ENCODE data around the gene PLBD2.

Gene PLBD2

DNA sequence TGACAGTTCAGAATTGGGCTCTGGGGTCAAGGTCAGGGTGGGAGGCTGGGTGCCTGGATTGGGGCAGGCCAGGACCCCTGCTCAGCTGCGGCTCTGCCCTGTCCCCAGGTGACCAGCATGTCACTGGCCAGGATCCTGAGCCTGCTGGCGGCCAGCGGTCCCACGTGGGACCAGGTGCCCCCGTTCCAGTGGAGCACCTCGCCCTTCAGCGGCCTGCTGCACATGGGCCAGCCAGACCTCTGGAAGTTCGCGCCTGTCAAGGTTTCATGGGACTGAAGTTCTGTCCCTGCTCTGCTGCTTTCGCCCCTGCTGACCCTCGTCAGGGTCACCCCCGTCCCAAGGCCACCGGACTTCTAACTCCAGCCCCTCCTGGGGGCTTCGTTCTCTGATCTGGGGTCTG, 30.0 kb downstream of the PLBD2 start:
- Histone ChIP-seq H3K79me2 (ENCODE audit: insufficient read depth, low read length) (no peaks in the 10 kb centered on the region), H4K20me1 (ENCODE audit: low read depth, low read length) (no peaks in the 10 kb centered on the region), H3K27me3 (ENCODE audit: low read length) (no peaks in the 10 kb centered on the region), H3K4me2 (ENCODE audit: low read depth, low read length, poor library complexity, severe bottlenecking) (no peak overlapping the region), H3K4me3 (ENCODE audit: insufficient read depth, low read length, poor library complexity, severe bottlenecking) (no peak overlapping the region), H3K27ac (ENCODE audit: low read depth, low read length) (no peak overlapping the region), H3K36me3 (ENCODE audit: low read length) (no peaks in the 10 kb centered on the region), H3K9me3 (ENCODE audit: insufficient read depth, low read length) (no peaks in the 10 kb centered on the region), H2AFZ (ENCODE audit: low read depth, low read length, severe bottlenecking) (no peak overlapping the region), H3K9me2 (replicated peaks; ENCODE audit: insufficient read depth, low read length) (no peaks in the 10 kb centered on the region), H3K9ac (ENCODE audit: low read length) (no peak overlapping the region), H3F3A (ENCODE audit: insufficient read depth) (no peaks in the 10 kb centered on the region)
- TF ChIP-seq, protein P1, sequence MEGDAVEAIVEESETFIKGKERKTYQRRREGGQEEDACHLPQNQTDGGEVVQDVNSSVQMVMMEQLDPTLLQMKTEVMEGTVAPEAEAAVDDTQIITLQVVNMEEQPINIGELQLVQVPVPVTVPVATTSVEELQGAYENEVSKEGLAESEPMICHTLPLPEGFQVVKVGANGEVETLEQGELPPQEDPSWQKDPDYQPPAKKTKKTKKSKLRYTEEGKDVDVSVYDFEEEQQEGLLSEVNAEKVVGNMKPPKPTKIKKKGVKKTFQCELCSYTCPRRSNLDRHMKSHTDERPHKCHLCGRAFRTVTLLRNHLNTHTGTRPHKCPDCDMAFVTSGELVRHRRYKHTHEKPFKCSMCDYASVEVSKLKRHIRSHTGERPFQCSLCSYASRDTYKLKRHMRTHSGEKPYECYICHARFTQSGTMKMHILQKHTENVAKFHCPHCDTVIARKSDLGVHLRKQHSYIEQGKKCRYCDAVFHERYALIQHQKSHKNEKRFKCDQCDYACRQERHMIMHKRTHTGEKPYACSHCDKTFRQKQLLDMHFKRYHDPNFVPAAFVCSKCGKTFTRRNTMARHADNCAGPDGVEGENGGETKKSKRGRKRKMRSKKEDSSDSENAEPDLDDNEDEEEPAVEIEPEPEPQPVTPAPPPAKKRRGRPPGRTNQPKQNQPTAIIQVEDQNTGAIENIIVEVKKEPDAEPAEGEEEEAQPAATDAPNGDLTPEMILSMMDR (IDR thresholded peaks at IDR 0.05; ENCODE audit: insufficient read depth, low read length, poor library complexity, severe bottlenecking), result no peak
- TF ChIP-seq EZH2phosphoT487 (conservative IDR thresholded peaks at IDR 0.05; ENCODE audit: low read length), result no peak

DNA sequence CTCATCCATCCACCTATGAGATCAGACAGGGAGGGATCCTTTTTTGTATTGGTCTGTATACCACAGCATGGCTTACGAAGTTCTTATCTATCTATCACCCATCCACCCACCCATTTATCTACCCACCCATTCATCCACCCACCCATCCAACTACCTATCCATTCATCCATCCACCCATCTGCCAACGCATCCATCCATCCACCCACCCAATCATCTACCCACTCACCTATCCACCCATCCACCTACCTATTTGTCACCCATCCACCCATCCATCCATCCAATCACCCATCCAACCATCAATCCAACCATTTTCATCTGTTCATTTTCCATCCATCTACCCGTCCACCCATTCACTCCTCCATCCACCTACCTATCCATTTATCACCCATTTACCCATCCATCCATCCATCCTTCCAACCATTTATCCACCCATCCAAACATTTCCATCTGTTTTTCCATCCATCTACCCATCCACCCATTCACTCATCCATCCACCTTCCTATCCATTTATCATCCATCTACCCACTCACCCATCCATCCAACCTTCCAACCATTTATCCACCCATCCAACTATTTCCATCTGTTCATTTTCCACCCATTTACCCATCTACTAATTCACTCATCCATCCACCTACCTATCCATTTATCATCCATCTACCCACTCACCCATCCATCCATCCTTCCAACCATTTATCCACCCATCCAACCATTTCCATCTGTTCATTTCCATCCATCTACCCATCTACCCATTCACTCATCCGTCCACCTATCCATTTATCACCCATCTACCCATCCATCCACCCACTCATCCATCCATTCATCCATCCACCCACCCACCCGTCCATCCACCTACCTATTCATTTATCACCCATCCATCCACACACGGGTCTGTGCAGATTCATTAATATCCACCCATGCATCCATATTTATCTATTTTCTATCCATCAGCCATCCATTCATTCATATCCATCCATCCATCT, 32.0 kb downstream of the PLBD2 start:
- Histone ChIP-seq H3K9me3 (ENCODE audit: insufficient read depth, low read length) (no peaks in the 10 kb centered on the region), H3F3A (ENCODE audit: insufficient read depth) (no peaks in the 10 kb centered on the region), H3K9ac (ENCODE audit: low read length) (no peak overlapping the region), H3K4me3 (ENCODE audit: insufficient read depth, low read length, poor library complexity, severe bottlenecking) (no peak overlapping the region), H3K4me2 (ENCODE audit: low read depth, low read length, poor library complexity, severe bottlenecking) (no peak overlapping the region), H3K79me2 (ENCODE audit: insufficient read depth, low read length) (no peaks in the 10 kb centered on the region), H3K27ac (ENCODE audit: low read depth, low read length) (no peak overlapping the region), H4K20me1 (ENCODE audit: low read depth, low read length) (no peaks in the 10 kb centered on the region), H3K27me3 (ENCODE audit: low read length) (no peaks in the 10 kb centered on the region), H2AFZ (ENCODE audit: low read depth, low read length, severe bottlenecking) (no peak overlapping the region), H3K9me2 (replicated peaks; ENCODE audit: insufficient read depth, low read length) (no peaks in the 10 kb centered on the region), H3K36me3 (ENCODE audit: low read length) (no peaks in the 10 kb centered on the region)
- TF ChIP-seq, protein P1 (IDR thresholded peaks at IDR 0.05; ENCODE audit: insufficient read depth, low read length, poor library complexity, severe bottlenecking), result no peak
- TF ChIP-seq EZH2phosphoT487 (conservative IDR thresholded peaks at IDR 0.05; ENCODE audit: low read length), result no peak

DNA sequence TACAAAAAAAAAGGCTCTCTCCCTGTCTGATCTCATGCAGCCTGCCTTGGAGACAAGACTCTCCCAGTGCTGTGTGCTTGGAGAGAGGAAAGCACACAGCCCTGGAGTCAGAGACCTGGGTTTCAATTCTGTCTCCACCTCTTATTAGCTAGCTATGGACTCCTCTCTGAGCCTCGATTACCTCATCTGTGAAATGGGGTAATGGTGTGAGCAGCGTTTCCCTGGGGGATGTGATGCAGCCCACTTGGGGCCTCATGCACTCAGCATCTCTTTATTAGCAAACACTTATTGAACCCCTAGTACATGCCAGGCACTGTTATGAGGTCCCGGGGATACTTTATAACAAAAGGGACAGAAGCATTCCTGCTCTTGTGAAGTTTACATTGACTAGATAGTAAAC, 32.8 kb downstream of the PLBD2 start:
- Histone ChIP-seq H3K27ac (ENCODE audit: low read depth, low read length) (no peak overlapping the region), H3K27me3 (ENCODE audit: low read length) (no peaks in the 10 kb centered on the region), H3K9ac (ENCODE audit: low read length) (no peak overlapping the region), H4K20me1 (ENCODE audit: low read depth, low read length) (no peaks in the 10 kb centered on the region), H3K4me2 (ENCODE audit: low read depth, low read length, poor library complexity, severe bottlenecking) (no peak overlapping the region), H3K9me3 (ENCODE audit: insufficient read depth, low read length) (no peaks in the 10 kb centered on the region), H3K9me2 (replicated peaks; ENCODE audit: insufficient read depth, low read length) (no peaks in the 10 kb centered on the region), H3K4me3 (ENCODE audit: insufficient read depth, low read length, poor library complexity, severe bottlenecking) (no peak overlapping the region), H3F3A (ENCODE audit: insufficient read depth) (no peaks in the 10 kb centered on the region), H3K79me2 (ENCODE audit: insufficient read depth, low read length) (no peaks in the 10 kb centered on the region), H2AFZ (ENCODE audit: low read depth, low read length, severe bottlenecking) (no peak overlapping the region), H3K36me3 (ENCODE audit: low read length) (no peaks in the 10 kb centered on the region)
- TF ChIP-seq EZH2phosphoT487 (conservative IDR thresholded peaks at IDR 0.05; ENCODE audit: low read length), result no peak
- TF ChIP-seq, protein P1 (IDR thresholded peaks at IDR 0.05; ENCODE audit: insufficient read depth, low read length, poor library complexity, severe bottlenecking), result no peak
